GM18517 (cell line): ENCODE results near the gene RFC1.
"Not testable (repeated sequence)": the region's sequence is repeated elsewhere in the genome, so short reads cannot be mapped to it uniquely, and the experiment has no call there.

Experiments used
- ATAC-seq: cut with Tn5 transposase; IDR thresholded peaks from one replicate; pipeline ENCODE4 v1.9.1; 2021; ENCODE audit warnings: mild to moderate bottlenecking, moderate library complexity; ENCODE audit not compliant: unreplicated experiment

The RFC1 gene, protein sequence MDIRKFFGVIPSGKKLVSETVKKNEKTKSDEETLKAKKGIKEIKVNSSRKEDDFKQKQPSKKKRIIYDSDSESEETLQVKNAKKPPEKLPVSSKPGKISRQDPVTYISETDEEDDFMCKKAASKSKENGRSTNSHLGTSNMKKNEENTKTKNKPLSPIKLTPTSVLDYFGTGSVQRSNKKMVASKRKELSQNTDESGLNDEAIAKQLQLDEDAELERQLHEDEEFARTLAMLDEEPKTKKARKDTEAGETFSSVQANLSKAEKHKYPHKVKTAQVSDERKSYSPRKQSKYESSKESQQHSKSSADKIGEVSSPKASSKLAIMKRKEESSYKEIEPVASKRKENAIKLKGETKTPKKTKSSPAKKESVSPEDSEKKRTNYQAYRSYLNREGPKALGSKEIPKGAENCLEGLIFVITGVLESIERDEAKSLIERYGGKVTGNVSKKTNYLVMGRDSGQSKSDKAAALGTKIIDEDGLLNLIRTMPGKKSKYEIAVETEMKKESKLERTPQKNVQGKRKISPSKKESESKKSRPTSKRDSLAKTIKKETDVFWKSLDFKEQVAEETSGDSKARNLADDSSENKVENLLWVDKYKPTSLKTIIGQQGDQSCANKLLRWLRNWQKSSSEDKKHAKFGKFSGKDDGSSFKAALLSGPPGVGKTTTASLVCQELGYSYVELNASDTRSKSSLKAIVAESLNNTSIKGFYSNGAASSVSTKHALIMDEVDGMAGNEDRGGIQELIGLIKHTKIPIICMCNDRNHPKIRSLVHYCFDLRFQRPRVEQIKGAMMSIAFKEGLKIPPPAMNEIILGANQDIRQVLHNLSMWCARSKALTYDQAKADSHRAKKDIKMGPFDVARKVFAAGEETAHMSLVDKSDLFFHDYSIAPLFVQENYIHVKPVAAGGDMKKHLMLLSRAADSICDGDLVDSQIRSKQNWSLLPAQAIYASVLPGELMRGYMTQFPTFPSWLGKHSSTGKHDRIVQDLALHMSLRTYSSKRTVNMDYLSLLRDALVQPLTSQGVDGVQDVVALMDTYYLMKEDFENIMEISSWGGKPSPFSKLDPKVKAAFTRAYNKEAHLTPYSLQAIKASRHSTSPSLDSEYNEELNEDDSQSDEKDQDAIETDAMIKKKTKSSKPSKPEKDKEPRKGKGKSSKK

GRCh38 chr4:39365830-39366771 lies at the start of gene RFC1:
RFC1 (minus strand) TSS chr4:39366362; CDS start chr4:39366241, 121 bp downstream.
- ATAC-seq: peak; percentile 63

GRCh38 chr4:39415678-39416283 lies 49.6 kb upstream of the RFC1 start:
- no peak for ATAC-seq

- not testable (repeated sequence) for ATAC-seq
Observed at GRCh38 chr4:39411561-39411960, 45.4 kb upstream of the RFC1 start.

GRCh38 chr4:39410415-39410814 lies 44.3 kb upstream of the RFC1 start:
- no peak for ATAC-seq

DNA sequence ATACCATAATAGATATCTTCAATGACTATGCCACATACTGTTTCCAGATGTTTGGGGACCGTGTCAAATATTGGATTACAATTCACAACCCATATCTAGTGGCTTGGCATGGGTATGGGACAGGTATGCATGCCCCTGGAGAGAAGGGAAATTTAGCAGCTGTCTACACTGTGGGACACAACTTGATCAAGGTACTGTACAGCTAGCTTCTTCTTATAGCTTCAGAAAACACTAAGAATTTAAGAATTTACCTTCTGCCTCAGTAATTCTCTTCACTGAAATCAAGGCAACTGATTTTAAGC lies 41.4 kb upstream of the RFC1 start:
- ATAC-seq: no peak

DNA sequence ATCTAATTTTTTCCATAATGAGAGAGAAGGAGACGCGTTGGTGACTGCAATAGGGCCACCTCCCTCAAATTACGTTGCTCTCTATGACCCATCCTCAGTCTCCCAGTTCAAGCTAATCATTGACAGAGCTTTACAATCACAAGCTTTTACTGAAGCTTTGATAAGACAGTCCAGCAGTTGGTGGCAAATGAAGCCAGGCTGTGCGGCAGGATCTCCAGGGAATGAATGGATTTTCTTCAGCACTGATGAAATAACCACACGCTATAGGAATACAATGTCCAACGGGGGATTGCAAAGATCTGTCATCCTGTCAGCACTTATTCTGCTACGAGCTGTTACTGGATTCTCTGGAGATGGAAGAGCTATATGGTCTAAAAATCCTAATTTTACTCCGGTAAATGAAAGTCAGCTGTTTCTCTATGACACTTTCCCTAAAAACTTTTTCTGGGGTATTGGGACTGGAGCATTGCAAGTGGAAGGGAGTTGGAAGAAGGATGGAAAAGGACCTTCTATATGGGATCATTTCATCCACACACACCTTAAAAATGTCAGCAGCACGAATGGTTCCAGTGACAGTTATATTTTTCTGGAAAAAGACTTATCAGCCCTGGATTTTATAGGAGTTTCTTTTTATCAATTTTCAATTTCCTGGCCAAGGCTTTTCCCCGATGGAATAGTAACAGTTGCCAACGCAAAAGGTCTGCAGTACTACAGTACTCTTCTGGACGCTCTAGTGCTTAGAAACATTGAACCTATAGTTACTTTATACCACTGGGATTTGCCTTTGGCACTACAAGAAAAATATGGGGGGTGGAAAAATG lies 40.8 kb upstream of the RFC1 start, which contains the start of gene KLB:
KLB (plus strand) TSS at position 168 of the 821 bp plus-strand sequence; CDS start at position 188, 20 bp downstream.
- ATAC-seq: no peak

DNA sequence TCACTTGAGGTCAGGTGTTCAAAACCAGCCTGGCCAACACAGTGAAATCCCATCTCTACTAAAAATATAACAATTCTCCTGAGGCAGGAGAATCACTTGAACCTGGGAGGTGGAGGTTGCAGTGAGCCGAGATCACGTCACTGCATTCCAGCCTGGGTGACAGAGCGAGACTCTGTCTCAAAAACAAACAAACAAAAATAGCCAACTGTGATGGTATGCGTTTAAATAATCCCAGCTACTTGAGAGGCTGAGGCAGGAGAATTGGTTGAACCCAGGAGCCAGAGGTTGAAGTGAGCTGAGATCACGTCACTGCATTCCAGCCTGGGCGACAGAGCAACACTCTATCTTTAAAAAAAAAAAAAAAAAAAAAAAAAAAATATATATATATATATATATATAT lies 35.5 kb upstream of the RFC1 start:
- not testable (repeated sequence) for ATAC-seq

GRCh38 chr4:39394706-39395105 lies 28.5 kb upstream of the RFC1 start:
- no peak for ATAC-seq

DNA sequence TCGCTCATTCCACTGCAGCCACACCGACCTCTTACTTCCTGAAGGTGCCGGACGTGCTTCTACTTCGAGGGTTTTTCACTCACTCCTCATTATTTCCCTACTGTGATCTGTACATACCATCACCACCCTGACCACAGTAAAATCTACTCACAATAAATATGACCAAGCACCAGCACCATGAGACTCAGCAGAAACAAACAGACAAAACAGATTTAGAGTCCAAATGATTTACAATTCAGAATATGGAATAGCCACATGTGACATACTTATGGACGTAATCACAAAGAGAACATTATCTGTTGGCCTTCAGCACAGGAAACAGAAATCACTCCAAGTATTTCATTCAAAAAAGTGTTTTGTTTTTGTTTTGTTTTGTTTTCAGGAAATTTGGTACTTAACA lies 24.4 kb upstream of the RFC1 start:
- ATAC-seq: no peak

DNA sequence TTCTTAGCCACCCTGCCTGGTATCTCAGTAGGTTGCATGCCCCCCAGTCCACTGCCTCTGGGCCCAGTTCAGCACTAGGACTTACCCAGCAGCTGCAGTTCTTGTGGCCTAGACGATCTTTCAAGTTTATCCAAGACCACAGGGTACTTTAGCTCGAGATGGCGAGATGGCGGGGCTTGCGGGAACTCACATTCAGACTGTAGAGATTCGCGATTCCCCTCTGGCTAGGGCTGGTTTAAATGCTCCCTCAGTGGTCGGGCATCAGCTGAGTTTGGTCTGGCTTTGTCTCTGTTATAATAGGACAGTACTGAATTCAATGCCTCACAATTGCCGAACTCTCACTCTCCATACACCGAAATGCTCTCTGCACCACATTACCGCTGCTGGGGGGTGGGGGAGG lies 18.4 kb upstream of the RFC1 start:
- ATAC-seq: no peak

GRCh38 chr4:39383690-39384089 lies 17.5 kb upstream of the RFC1 start:
- no peak for ATAC-seq

DNA sequence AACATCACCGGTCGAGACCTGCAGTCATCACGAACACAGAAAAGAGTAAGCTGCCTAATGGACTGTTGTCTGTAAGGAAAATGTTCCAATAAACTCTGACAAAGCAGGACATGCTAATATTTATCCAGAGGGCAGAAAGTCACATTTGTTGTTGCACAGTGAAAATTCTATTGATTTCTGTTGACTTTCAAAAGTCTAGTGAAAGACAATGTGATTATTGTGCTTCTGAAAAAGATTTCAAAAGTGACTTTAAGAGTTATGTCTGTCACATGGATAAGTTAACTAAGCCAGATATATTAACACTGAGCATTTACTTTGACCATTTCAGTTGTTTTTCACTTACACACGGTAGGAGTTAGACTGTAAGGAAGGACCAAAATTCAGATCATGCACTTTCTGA lies 9.3 kb upstream of the RFC1 start:
- no peak for ATAC-seq

GRCh38 chr4:39371209-39371608 lies 5.0 kb upstream of the RFC1 start:
- ATAC-seq: not testable (repeated sequence)

- no peak for ATAC-seq
Observed at GRCh38 chr4:39369301-39369700, 3.1 kb upstream of the RFC1 start.

DNA sequence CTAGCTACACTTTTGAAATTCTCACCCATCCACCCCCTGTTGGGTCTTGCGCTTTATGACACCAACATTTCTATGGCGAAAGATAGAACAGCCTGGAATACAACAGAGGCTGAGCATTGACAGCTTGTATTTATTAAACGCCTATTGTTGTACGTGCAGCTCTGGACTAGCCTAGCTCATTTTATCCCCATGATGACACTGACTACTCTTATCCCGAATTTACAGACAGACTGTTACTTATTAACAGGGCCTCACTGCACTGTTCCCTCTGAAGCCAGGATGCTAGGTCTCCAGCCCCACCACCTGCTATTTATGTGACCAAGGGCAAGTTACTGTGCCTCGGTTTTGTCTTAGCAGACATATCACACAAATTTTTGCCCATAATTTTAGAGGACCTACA lies 1.0 kb upstream of the RFC1 start:
- no peak for ATAC-seq

DNA sequence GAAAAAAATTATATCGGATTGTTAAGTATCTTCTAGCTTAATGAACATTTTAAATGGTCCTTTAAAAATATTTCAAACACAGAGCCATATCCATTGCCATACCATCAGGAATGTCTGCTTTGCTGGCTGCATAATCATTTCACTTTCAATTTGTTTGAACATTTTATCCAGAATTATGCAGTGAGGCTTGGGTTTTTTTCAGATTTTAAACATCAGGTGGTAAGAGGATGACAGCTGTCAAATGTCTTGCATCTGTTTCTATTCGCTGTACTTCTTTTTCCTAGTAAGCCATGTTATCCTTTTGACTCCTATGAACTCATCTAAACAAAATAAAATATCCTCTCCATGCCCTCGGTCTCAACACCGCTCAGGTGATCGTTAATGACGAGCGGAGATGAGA lies 802 bp downstream of the RFC1 start:
- no peak for ATAC-seq

DNA sequence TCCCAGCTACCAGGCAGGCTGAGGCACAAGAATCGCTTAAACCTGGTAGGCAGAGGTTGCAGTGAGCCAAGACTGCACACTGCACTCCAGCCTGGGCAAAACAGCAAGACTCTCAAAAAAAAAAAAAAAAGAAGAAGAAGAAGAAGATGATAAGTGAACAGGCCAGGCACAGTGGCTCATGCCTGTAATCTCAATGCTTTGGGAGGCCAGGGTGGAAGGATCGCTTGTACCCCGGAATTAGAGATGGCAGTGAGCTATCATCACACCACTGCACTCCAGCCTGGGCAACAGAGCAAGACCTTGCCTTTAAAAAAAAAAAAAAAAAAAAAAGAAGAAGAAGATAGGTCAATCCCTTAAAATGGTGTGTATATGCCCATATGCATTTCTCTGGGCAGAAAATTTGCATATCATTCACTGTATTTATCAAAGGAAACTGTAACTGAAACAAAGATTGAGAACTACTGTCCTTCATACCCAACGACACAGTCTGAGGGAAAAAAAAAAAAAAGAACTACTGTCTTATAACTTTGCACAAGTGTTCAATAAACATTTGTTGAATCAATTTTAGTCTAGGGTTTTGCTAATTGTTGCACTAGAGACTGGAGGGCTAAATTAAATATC lies 2.3 kb downstream of the RFC1 start:
- ATAC-seq: peak; percentile 51

DNA sequence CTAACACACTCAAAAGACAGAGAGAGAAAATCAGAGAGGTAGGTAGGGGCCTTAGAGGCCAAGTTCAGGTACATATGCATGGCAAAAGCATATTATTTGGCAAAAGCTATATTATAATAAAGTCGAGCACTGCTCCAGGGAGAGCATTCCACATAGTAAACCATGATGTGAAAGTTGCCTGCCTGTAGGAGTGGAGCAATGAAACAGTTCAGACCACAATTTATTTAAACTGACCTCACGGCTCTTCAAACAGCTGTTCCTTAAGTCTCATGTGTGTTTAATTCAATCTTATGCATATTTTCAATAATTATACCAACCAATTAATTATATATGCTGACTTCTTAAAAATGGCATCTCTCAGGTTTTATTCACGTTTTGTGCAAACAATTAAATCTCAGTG lies 3.3 kb downstream of the RFC1 start:
- ATAC-seq: no peak

DNA sequence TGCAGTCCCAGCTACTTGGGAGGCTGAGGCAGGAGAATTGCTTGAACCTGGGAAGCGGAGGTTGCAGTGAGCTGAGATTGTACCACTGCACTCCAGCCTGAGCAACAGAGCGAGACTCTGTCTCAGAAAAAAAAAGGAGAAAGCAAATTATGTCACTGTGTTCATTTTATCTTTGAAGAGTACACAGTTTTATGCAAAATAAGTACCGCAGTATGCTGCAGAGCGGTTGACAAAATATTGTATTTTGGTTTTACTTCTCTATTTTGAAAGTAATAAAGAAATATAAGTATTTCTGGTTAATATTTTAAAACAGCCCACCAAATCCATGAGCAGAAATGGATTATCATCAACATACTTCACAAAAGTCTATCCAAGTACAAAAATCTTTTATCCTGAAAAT lies 5.6 kb downstream of the RFC1 start:
- ATAC-seq: peak; percentile 58
